Activated CD8-positive, alpha-beta T cell treated with anti-CD3 and anti-CD28 coated beads for 36 hours (primary cell): ENCODE data around the gene NFX1. TPM values are rescaled to one million over a fixed set of nuclear protein-coding genes. Genes with fewer than 3 reads are reported as not detected.
"Not testable (repeated sequence)": the region's sequence is repeated elsewhere in the genome, so short reads cannot be mapped to it uniquely, and the experiment has no call there.

ENCODE experiments used
- ATAC-seq: fragments of 200-7000 bp; cut with Tn5 transposase; one replicate; pipeline ENCODE4 v1.10.0; 2021; ENCODE audit warnings: mild to moderate bottlenecking, moderate library complexity
- CTCF ChIA-PET: fragments of 350-600 bp; sonication (Branson Sonifier 250); formaldehyde crosslinking; loops from one replicate; lab custom pipeline; 2021; ENCODE audit warnings: antibody characterized with exemption; lab: Charles Lee
- POLR2A ChIA-PET: fragments of 350-600 bp; sonication (Branson Sonifier 250); formaldehyde crosslinking; loops from one replicate; lab custom pipeline; 2021; ENCODE audit warnings: antibody characterized with exemption; lab: Charles Lee
- DNase-seq: peaks from one replicate; pipeline ENCODE4 v3.0.0-alpha.2; 2020
- H3K27ac Mint-ChIP-seq: one replicate; pipeline ENCODE4 v1.8.0; 2021; ENCODE audit warnings: mild to moderate bottlenecking, mixed read lengths
- H3K27me3 Mint-ChIP-seq: one replicate; pipeline ENCODE4 v1.8.0; 2021; ENCODE audit warnings: mixed read lengths
- H3K36me3 Mint-ChIP-seq: one replicate; pipeline ENCODE4 v1.8.0; 2021; ENCODE audit warnings: low read depth, mixed read lengths
- H3K4me1 Mint-ChIP-seq: one replicate; pipeline ENCODE4 v1.8.0; 2021; ENCODE audit warnings: low read depth, mixed read lengths
- H3K4me3 Mint-ChIP-seq: one replicate; pipeline ENCODE4 v1.8.0; 2021; ENCODE audit warnings: mild to moderate bottlenecking, moderate library complexity, mixed read lengths
- H3K9me3 Mint-ChIP-seq: one replicate; pipeline ENCODE4 v1.8.0; 2021; ENCODE audit warnings: mixed read lengths
- CTCF ChIP-seq: fragments of 200-600 bp; IDR thresholded peaks from one replicate; pipeline ENCODE4 v1.8.0; 2022; ENCODE audit warnings: antibody characterized with exemption, mild to moderate bottlenecking
- intact Hi-C: fragments of 100-400 bp; cut with micrococcal nuclease; formaldehyde crosslinking; loops from one replicate; pipeline ENCODE4 v1.10.0; 2022
- total RNA-seq, 2 experiments: library from RNA; stranded (reverse); gene quantifications; one replicate each; pipeline ENCODE4 v1.2.3, GENCODE V29; 2021

NFX1 gene
- total RNA-seq, 2 experiments from 2014 or later: 37.4 to 38.9 TPM

GRCh38 chr9:33397801-33398200 is 107.5 kb downstream of the NFX1 start:
- POLR2A ChIA-PET, intact Hi-C loops, H3K27me3 Mint-ChIP-seq, H3K27ac Mint-ChIP-seq, ATAC-seq, H3K36me3 Mint-ChIP-seq, H3K9me3 Mint-ChIP-seq, H3K4me3 Mint-ChIP-seq, DNase-seq, H3K4me1 Mint-ChIP-seq, CTCF ChIA-PET: not testable (repeated sequence)

- H3K27me3 Mint-ChIP-seq, DNase-seq, H3K4me1 Mint-ChIP-seq, intact Hi-C loops, ATAC-seq, POLR2A ChIA-PET, H3K9me3 Mint-ChIP-seq, H3K27ac Mint-ChIP-seq, H3K36me3 Mint-ChIP-seq, H3K4me3 Mint-ChIP-seq: not testable (repeated sequence)
- CTCF ChIA-PET: interaction anchor here (0.7 to 2.5 kb wide), 4 partner anchors 16 to 98 kb away, joined by 3 to 13 read pairs (median 5); no protein-coding TSS in a partner anchor
These were observed 108.7 kb downstream of the NFX1 start for GRCh38 chr9:33399047-33399446.

GRCh38 chr9:33401809-33402208 is 111.5 kb downstream of the NFX1 start:
- DNase-seq, H3K4me1 Mint-ChIP-seq, H3K4me3 Mint-ChIP-seq, H3K27me3 Mint-ChIP-seq, POLR2A ChIA-PET, H3K27ac Mint-ChIP-seq, ATAC-seq, H3K36me3 Mint-ChIP-seq, H3K9me3 Mint-ChIP-seq: not testable (repeated sequence)
- intact Hi-C loops: loop anchor here (5.0 kb wide), 1 partner anchor 65 kb away; no protein-coding TSS in a partner anchor
- CTCF ChIA-PET: interaction anchor here (2.3 to 4.4 kb wide), 2 partner anchors 13 to 48 kb away, joined by 6 to 43 read pairs; no protein-coding TSS in a partner anchor

GRCh38 chr9:33402371-33402770 is 112.1 kb downstream of the NFX1 start, which contains the start of gene AQP7:
AQP7 (minus strand) TSS chr9:33402568; CDS start chr9:33401262, 1,306 bp downstream.
- H3K4me1 Mint-ChIP-seq, H3K27me3 Mint-ChIP-seq, DNase-seq, ATAC-seq, H3K4me3 Mint-ChIP-seq, H3K9me3 Mint-ChIP-seq, POLR2A ChIA-PET, H3K27ac Mint-ChIP-seq, H3K36me3 Mint-ChIP-seq: not testable (repeated sequence)
- CTCF ChIA-PET: interaction anchor here (1.5 to 4.4 kb wide), 7 partner anchors 13 to 72 kb away, joined by 5 to 81 read pairs (median 12); partner anchors contain the start of gene NOL6
- intact Hi-C loops: loop anchor here (5.0 kb wide), 1 partner anchor 65 kb away; no protein-coding TSS in a partner anchor

GRCh38 chr9:33403941-33404787 is 113.8 kb downstream of the NFX1 start:
- TF ChIP-seq CTCF: no peak

GRCh38 chr9:33404788-33405362 is 114.6 kb downstream of the NFX1 start:
- H3K36me3 Mint-ChIP-seq: no peaks in the 10 kb centered on the region
- ATAC-seq (no peak), DNase-seq (no peak)
- TF ChIP-seq CTCF: no peak
- ChIA-PET POLR2A (no interaction called here), CTCF (interaction anchor here (0.8 to 4.4 kb wide), 11 partner anchors 10 to 118 kb away, joined by 3 to 81 read pairs (median 4); partner anchors contain the start of gene NOL6)
- intact Hi-C loops: loop anchor here (5.0 kb wide), 1 partner anchor 62 kb away; no protein-coding TSS in a partner anchor
- no peak overlapping the region for H3K4me3 Mint-ChIP-seq
- H3K27ac Mint-ChIP-seq: no peak overlapping the region
- no peaks in the 10 kb centered on the region for H3K9me3 Mint-ChIP-seq
- H3K27me3 Mint-ChIP-seq: no peaks in the 10 kb centered on the region
- H3K4me1 Mint-ChIP-seq: no peaks in the 10 kb centered on the region

More at GRCh38 chr9:33403941-33404787, 113.8 kb downstream of the NFX1 start:
- H3K4me3 Mint-ChIP-seq: no peak overlapping the region
- H3K27me3 Mint-ChIP-seq: no peaks in the 10 kb centered on the region
- ChIA-PET POLR2A (no interaction called here), CTCF (interaction anchor here (0.6 to 4.4 kb wide), 18 partner anchors 11 to 214 kb away, joined by 3 to 81 read pairs (median 4); partner anchors contain the start of gene NOL6)
- intact Hi-C loops: loop anchor here (5.0 kb wide), 1 partner anchor 63 kb away; no protein-coding TSS in a partner anchor
- ATAC-seq: no peak
- DNase-seq: no peak
- no peak overlapping the region for H3K27ac Mint-ChIP-seq
- H3K4me1 Mint-ChIP-seq: no peaks in the 10 kb centered on the region
- H3K36me3 Mint-ChIP-seq: no peaks in the 10 kb centered on the region
- no peaks in the 10 kb centered on the region for H3K9me3 Mint-ChIP-seq
